IMR-90 (cell line): ENCODE data around the gene BCAT1. TPM values are rescaled to one million over a fixed set of nuclear protein-coding genes. Genes with fewer than 3 reads are reported as not detected.

Source experiments
- ATAC-seq: fragments of 200-7000 bp; cut with Tn5 transposase; 2 replicates; pipeline ENCODE4 v1.9.1; 2020; ENCODE audit warnings: low read depth, mild to moderate bottlenecking, moderate library complexity
- BruUV-seq: library from RNA; stranded (reverse); fragments of 400-500 nt; replicated peaks from 2 replicates; lab custom pipeline; 2021; lab: Mats Ljungman, UMichigan
- CTCF ChIA-PET: fragments of 300-600 bp; formaldehyde crosslinking; extraction: SDS; loops from one replicate; lab custom pipeline; 2021; ENCODE audit warnings: antibody characterized with exemption; lab: Yijun Ruan, JAX
- POLR2A ChIA-PET: fragments of 300-600 bp; sonication (Branson Sonifier 250); formaldehyde crosslinking; loops from one replicate; lab custom pipeline; 2022; ENCODE audit warnings: antibody characterized with exemption; ENCODE audit not compliant: unreplicated experiment; lab: Charles Lee
- DNase-seq: peaks from one replicate; pipeline ENCODE4 v3.0.0; 2013
- H2AFZ ChIP-seq: replicated peaks from 2 replicates; pipeline ENCODE3; 2013; ENCODE audit warnings: low read length, mild to moderate bottlenecking; ENCODE audit not compliant: poor library complexity
- H2AK5ac ChIP-seq: 2 replicates; pipeline ENCODE4 v1.6.1; 2013; ENCODE audit warnings: low read depth, low read length, inconsistent platforms
- H2AK9ac ChIP-seq: replicated peaks from 2 replicates; pipeline ENCODE3; 2013; ENCODE audit warnings: mild to moderate bottlenecking, low read depth, low read length, moderate library complexity; ENCODE audit not compliant: poor library complexity
- H2BK120ac ChIP-seq: 2 replicates; pipeline ENCODE4 v1.6.1; 2013; ENCODE audit warnings: low read depth, low read length, inconsistent platforms
- H2BK15ac ChIP-seq: 3 replicates; pipeline ENCODE4 v1.6.1; 2013; ENCODE audit warnings: low read depth, low read length, inconsistent platforms
- H2BK20ac ChIP-seq: 2 replicates; pipeline ENCODE4 v1.6.1; 2013; ENCODE audit warnings: low read depth, mild to moderate bottlenecking, inconsistent platforms, low read length, moderate library complexity
- H2BK5ac ChIP-seq: 2 replicates; pipeline ENCODE4 v1.6.1; 2013; ENCODE audit warnings: mild to moderate bottlenecking, low read depth, low read length, inconsistent platforms; ENCODE audit not compliant: poor library complexity, severe bottlenecking
- H3K14ac ChIP-seq: replicated peaks from 2 replicates; pipeline ENCODE4 v1.6.1; 2013; ENCODE audit warnings: low read depth, low read length, inconsistent platforms
- H3K18ac ChIP-seq: 2 replicates; pipeline ENCODE4 v1.6.1; 2013; ENCODE audit warnings: low read depth, low read length, control low read depth
- H3K23ac ChIP-seq: 2 replicates; pipeline ENCODE4 v1.6.1; 2013; ENCODE audit warnings: low read depth, low read length, inconsistent platforms
- H3K27ac ChIP-seq: 2 replicates; pipeline ENCODE4 v1.5.1; 2013; ENCODE audit warnings: mild to moderate bottlenecking, control low read depth, low read length; ENCODE audit not compliant: insufficient read depth
- H3K27me3 ChIP-seq: 2 replicates; pipeline ENCODE4 v1.6.1; 2013; ENCODE audit warnings: low read length; ENCODE audit not compliant: control insufficient read depth, insufficient read depth
- H3K36me3 ChIP-seq: 2 replicates; pipeline ENCODE4 v1.6.1; 2013; ENCODE audit warnings: low read length, mixed read lengths; ENCODE audit not compliant: control insufficient read depth, insufficient read depth
- H3K4ac ChIP-seq: 2 replicates; pipeline ENCODE4 v1.6.1; 2013; ENCODE audit warnings: low read depth, low read length, inconsistent platforms
- H3K4me1 ChIP-seq: 2 replicates; pipeline ENCODE4 v1.6.1; 2013; ENCODE audit warnings: low read length, mixed read lengths; ENCODE audit not compliant: control insufficient read depth, insufficient read depth
- H3K4me2 ChIP-seq: 2 replicates; pipeline ENCODE4 v1.6.1; 2013; ENCODE audit warnings: low read depth, mild to moderate bottlenecking, control low read depth, low read length, moderate library complexity
- H3K4me3 ChIP-seq: 2 replicates; pipeline ENCODE4 v1.5.1; 2013; ENCODE audit warnings: low read depth, mild to moderate bottlenecking, control low read depth, low read length, moderate library complexity; ENCODE audit not compliant: insufficient read depth
- H3K56ac ChIP-seq: 2 replicates; pipeline ENCODE4 v1.6.1; 2013; ENCODE audit warnings: low read length, inconsistent platforms; ENCODE audit not compliant: insufficient read depth; ENCODE audit errors: extremely low read depth
- H3K79me1 ChIP-seq, 2 experiments: 2 replicates each; pipeline ENCODE4 v1.6.1; 2013; ENCODE audit warnings: low read length in 2 of 2, inconsistent platforms in 1 of 2, low read depth in 1 of 2
- H3K9ac ChIP-seq: 2 replicates; pipeline ENCODE4 v1.6.1; 2013; ENCODE audit warnings: low read depth, low read length, control low read depth
- H3K9me1 ChIP-seq: 2 replicates; pipeline ENCODE4 v1.6.1; 2013; ENCODE audit warnings: low read length, inconsistent platforms; ENCODE audit not compliant: insufficient read depth
- H3K9me3 ChIP-seq: 2 replicates; pipeline ENCODE4 v1.6.1; 2013; ENCODE audit warnings: low read length; ENCODE audit not compliant: control insufficient read depth, insufficient read depth
- H4K20me1 ChIP-seq: 2 replicates; pipeline ENCODE4 v1.6.1; 2013; ENCODE audit warnings: low read length, inconsistent platforms; ENCODE audit not compliant: insufficient read depth
- H4K5ac ChIP-seq: 2 replicates; pipeline ENCODE4 v1.6.1; 2013; ENCODE audit warnings: mild to moderate bottlenecking, low read depth, low read length, control low read depth
- H4K8ac ChIP-seq, 2 experiments: 2 replicates each; pipeline ENCODE4 v1.6.1; 2013; ENCODE audit warnings: low read depth in 2 of 2, low read length in 2 of 2, control low read depth in 1 of 2, inconsistent platforms in 1 of 2
- H4K91ac ChIP-seq: 2 replicates; pipeline ENCODE4 v1.6.1; 2013; ENCODE audit warnings: low read depth, low read length, inconsistent platforms; ENCODE audit not compliant: insufficient read depth
- BHLHE40 ChIP-seq: fragments of 150-350 bp; IDR thresholded peaks from 2 replicates; pipeline ENCODE4 v1.6.1; 2016; ENCODE audit warnings: mild to moderate bottlenecking, low read depth, low read length
- CEBPB ChIP-seq: IDR thresholded peaks from 2 replicates; pipeline ENCODE4 v1.6.1; 2012; ENCODE audit warnings: low read depth, low read length, improper control_type of control experiment
- FOS ChIP-seq: fragments of 150-350 bp; IDR thresholded peaks from 2 replicates; pipeline ENCODE4 v1.6.1; 2016; ENCODE audit warnings: low read depth, low read length
- MAZ ChIP-seq: IDR thresholded peaks from 2 replicates; pipeline ENCODE4 v1.6.1; 2012; ENCODE audit warnings: low read depth, mild to moderate bottlenecking, low read length, improper control_type of control experiment, moderate library complexity, borderline replicate concordance
- NFE2L2 ChIP-seq: fragments of 150-350 bp; IDR thresholded peaks from 2 replicates; pipeline ENCODE4 v1.6.1; 2016; ENCODE audit warnings: low read depth, mild to moderate bottlenecking, low read length
- RCOR1 ChIP-seq: IDR thresholded peaks from 2 replicates; pipeline ENCODE4 v1.6.1; 2012; ENCODE audit warnings: mild to moderate bottlenecking, low read length, improper control_type of control experiment; ENCODE audit not compliant: insufficient replicate concordance
- RFX5 ChIP-seq: IDR thresholded peaks from 2 replicates; pipeline ENCODE4 v1.8.0; 2012; ENCODE audit warnings: low read depth, mild to moderate bottlenecking, low read length, moderate library complexity
- SMC3 ChIP-seq: fragments of 150-350 bp; IDR thresholded peaks from 2 replicates; pipeline ENCODE4 v1.6.1; 2016; ENCODE audit warnings: low read depth, mild to moderate bottlenecking, antibody characterized with exemption, low read length, moderate library complexity
- WGBS, 2 experiments: methylation state at CpG; one replicate each; pipeline versions ENCODE4 v1.1.5 to v1.1.7; 2013; ENCODE audit warnings: missing lambda C conversion rate in 2 of 2; ENCODE audit not compliant: insufficient read length in 1 of 2; ENCODE audit errors: extremely low coverage in 2 of 2; 5-methylcytosine and 5-hydroxymethylcytosine counted together
- dilution Hi-C: fragments of 300-500 bp; cut with HindIII; formaldehyde crosslinking; loops from one replicate; pipeline ENCODE4 v1.14.3; 2018; ENCODE audit warnings: low sequenced_read_pairs; ENCODE audit not compliant: unreplicated experiment
- in situ Hi-C: fragments of 300-500 bp; cut with MboI; formaldehyde crosslinking; loops from 3 replicates; pipeline ENCODE4 v1.14.3; 2019; ENCODE audit warnings: low sequenced_read_pairs, inconsistent platforms, mixed read lengths
- intact Hi-C: fragments of 100-400 bp; cut with micrococcal nuclease; formaldehyde crosslinking; loops from 2 replicates; pipeline ENCODE4 v1.10.0; 2022
- polyA plus RNA-seq, 3 experiments: library from polyadenylated mRNA; depleted of rRNA; stranded (reverse); fragments of >200 nt; gene quantifications; 2 replicates each; pipeline ENCODE4 v1.2.3, GENCODE V29; 2012; ENCODE audit warnings: low replicate concordance in 1 of 3
- total RNA-seq: library from RNA; depleted of rRNA; stranded (reverse); fragments of >200 nt; gene quantifications from 2 replicates; pipeline ENCODE4 v1.2.3, GENCODE V29; 2012
- TF ChIP-seq, protein P1 (sequence below): fragments of 150-350 bp; IDR thresholded peaks from 2 replicates; pipeline ENCODE4 v1.6.1; 2016; ENCODE audit warnings: low read depth, mild to moderate bottlenecking, low read length, moderate library complexity, borderline replicate concordance
- TF ChIP-seq, protein P2 (sequence below): conservative IDR thresholded peaks from 2 replicates; pipeline ENCODE4 v1.5.1; 2012; ENCODE audit warnings: mild to moderate bottlenecking, low read depth, low read length, improper control_type of control experiment

Gene BCAT1
- total and polyA plus RNA-seq, 2 of the 4 experiments (the other 2 are of a cell fraction): 30.4 to 683 TPM

DNA sequence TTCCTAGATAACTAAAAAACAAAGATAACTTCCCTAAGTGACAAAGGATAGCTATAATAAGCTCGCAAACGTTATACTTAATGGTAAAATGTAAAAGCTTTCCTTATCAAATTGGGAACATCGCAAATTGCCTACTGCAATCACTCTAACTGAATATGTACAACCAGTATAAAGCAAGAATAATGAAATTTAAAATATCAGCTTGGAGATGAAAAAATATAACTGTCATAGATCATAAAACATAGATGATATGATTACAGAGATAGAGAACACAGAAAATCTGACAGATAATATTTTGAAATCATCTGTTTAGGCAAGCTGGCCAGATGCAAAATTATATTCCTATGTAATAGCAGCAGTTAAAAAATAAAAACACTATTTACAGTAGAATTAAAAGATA, 64.0 kb downstream of the BCAT1 start:
- POLR2A ChIA-PET: no interaction called here
- H3K9me3 ChIP-seq: no peaks in the 10 kb centered on the region
- H3K36me3 ChIP-seq: peaks cover 22% of the 10 kb centered on the region
- no peak overlapping the region for H3K4me2 ChIP-seq
- no peaks in the 10 kb centered on the region for H3K27me3 ChIP-seq
- in situ Hi-C loops: no loop called here
- H2BK20ac ChIP-seq: no peak overlapping the region
- peaks cover 31 to 75% of the 10 kb centered on the region in 2 experiments for H3K79me1 ChIP-seq
- no peak overlapping the region for H3K27ac ChIP-seq
- no peak overlapping the region for H3K23ac ChIP-seq
- H3K9me1 ChIP-seq: peaks cover 6% of the 10 kb centered on the region; the same call in 1 of the 2 replicates
- H3K4me3 ChIP-seq: no peak overlapping the region
- BruUV-seq: no TSS peak
- H3K18ac ChIP-seq: no peak overlapping the region
- ATAC-seq: no peak
- H4K20me1 ChIP-seq: peaks cover 22% of the 10 kb centered on the region; the same call in 1 of the 2 replicates
- H4K8ac ChIP-seq: no peak overlapping the region
- H2BK15ac ChIP-seq: no peak overlapping the region
- H2AK9ac ChIP-seq: no peak overlapping the region
- CTCF ChIA-PET: no interaction called here
- H2BK5ac ChIP-seq: no peak overlapping the region
- DNase-seq: no peak
- no peaks in the 10 kb centered on the region for H3K4me1 ChIP-seq
- no peak overlapping the region for H2BK120ac ChIP-seq
- H3K9ac ChIP-seq: no peak overlapping the region
- TF ChIP-seq SMC3 (no peak), MAZ (no peak), FOS (no peak), BHLHE40 (no peak), CEBPB (no peak), NFE2L2 (no peak), RFX5 (no peak), RCOR1 (no peak)
- TF ChIP-seq, protein P1, sequence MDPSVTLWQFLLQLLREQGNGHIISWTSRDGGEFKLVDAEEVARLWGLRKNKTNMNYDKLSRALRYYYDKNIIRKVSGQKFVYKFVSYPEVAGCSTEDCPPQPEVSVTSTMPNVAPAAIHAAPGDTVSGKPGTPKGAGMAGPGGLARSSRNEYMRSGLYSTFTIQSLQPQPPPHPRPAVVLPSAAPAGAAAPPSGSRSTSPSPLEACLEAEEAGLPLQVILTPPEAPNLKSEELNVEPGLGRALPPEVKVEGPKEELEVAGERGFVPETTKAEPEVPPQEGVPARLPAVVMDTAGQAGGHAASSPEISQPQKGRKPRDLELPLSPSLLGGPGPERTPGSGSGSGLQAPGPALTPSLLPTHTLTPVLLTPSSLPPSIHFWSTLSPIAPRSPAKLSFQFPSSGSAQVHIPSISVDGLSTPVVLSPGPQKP: no peak
- TF ChIP-seq, protein P2, sequence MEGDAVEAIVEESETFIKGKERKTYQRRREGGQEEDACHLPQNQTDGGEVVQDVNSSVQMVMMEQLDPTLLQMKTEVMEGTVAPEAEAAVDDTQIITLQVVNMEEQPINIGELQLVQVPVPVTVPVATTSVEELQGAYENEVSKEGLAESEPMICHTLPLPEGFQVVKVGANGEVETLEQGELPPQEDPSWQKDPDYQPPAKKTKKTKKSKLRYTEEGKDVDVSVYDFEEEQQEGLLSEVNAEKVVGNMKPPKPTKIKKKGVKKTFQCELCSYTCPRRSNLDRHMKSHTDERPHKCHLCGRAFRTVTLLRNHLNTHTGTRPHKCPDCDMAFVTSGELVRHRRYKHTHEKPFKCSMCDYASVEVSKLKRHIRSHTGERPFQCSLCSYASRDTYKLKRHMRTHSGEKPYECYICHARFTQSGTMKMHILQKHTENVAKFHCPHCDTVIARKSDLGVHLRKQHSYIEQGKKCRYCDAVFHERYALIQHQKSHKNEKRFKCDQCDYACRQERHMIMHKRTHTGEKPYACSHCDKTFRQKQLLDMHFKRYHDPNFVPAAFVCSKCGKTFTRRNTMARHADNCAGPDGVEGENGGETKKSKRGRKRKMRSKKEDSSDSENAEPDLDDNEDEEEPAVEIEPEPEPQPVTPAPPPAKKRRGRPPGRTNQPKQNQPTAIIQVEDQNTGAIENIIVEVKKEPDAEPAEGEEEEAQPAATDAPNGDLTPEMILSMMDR: no peak
- H3K4ac ChIP-seq: no peak overlapping the region
- intact Hi-C loops: no loop called here
- H4K91ac ChIP-seq: no peak overlapping the region
- dilution Hi-C loops: no loop called here
- no peak overlapping the region for H3K14ac ChIP-seq
- WGBS, 2 experiments: no CpG with 5 or more reads among the region's 3 CpGs
- no peak overlapping the region for H2AK5ac ChIP-seq
- no peak overlapping the region for H4K5ac ChIP-seq
- no peak overlapping the region for H2AFZ ChIP-seq
- H3K56ac ChIP-seq: no peak overlapping the region
